Effector memory CD4-positive, alpha-beta T cell (primary cell): Measurements from ENCODE around the gene AKTIP.

Source experiments
- DNase-seq, 3 donors: peaks; one replicate each; pipeline ENCODE4 v3.0.0-alpha.2; 2020
- H3K27ac ChIP-seq: 2 replicates; pipeline ENCODE4 v1.7.0; 2013; ENCODE audit warnings: mild to moderate bottlenecking, low read length, moderate library complexity; ENCODE audit not compliant: insufficient read depth, poor library complexity, severe bottlenecking
- H3K27me3 ChIP-seq: replicated peaks from 2 replicates; pipeline ENCODE4 v1.7.0; 2013; ENCODE audit warnings: mild to moderate bottlenecking, low read length; ENCODE audit not compliant: insufficient read depth, control insufficient read depth, poor library complexity, severe bottlenecking
- H3K36me3 ChIP-seq: 2 replicates; pipeline ENCODE4 v1.7.0; 2013; ENCODE audit warnings: mild to moderate bottlenecking, low read length, moderate library complexity; ENCODE audit not compliant: control insufficient read depth, insufficient read depth
- H3K4me1 ChIP-seq: 2 replicates; pipeline ENCODE4 v1.7.0; 2013; ENCODE audit warnings: low read length, mild to moderate bottlenecking; ENCODE audit not compliant: control insufficient read depth, insufficient read depth, poor library complexity, severe bottlenecking
- H3K4me3 ChIP-seq: 2 replicates; pipeline ENCODE4 v1.7.0; 2013; ENCODE audit warnings: low read length, low read depth, mild to moderate bottlenecking; ENCODE audit not compliant: insufficient read depth, poor library complexity, severe bottlenecking
- H3K9me3 ChIP-seq: 2 replicates; pipeline ENCODE4 v1.7.0; 2013; ENCODE audit warnings: mild to moderate bottlenecking, low read length, moderate library complexity; ENCODE audit not compliant: control insufficient read depth

The AKTIP gene

DNA sequence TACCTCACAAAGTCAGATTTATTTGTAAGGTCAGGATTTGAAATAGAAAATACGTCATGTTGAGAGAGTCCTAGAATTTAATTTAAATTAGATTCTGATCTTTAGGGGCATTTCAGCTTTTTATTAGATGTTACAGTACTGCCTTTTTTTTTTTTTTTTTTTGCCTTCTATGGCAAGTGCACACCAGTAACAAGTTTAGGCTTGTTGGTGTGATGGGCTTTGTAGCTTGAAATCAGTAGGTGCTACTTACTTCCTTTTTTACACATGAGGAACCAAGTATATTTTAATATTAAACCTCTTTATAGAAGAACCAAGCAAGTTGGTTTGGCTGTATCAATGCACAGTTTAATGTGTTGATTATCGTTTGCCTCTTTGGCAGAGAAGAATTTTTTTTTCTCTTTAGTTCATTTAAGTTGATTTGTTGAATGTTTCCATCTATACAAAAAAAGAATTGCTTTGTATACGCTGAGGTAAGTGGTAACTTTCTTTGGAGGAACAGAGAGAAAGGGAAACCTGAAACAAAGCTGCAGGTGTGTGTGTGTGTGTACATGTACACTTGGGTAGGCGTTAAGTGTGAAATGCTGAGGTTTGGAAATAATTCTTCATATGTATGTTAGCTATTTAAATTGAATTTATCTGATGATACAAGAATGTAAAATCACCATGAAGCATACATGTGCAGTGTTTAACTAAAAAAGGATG lies 53.0 kb downstream of the AKTIP start:
- H3K9me3 ChIP-seq, result no peaks in the 10 kb centered on the region
- H3K4me3 ChIP-seq, result peak overlapping the region; percentile 31
- H3K27ac ChIP-seq, result peak overlapping the region; percentile 17
- H3K4me1 ChIP-seq, result peaks cover 43% of the 10 kb centered on the region
- no peaks in the 10 kb centered on the region for H3K27me3 ChIP-seq
- DNase-seq, result no peak
- H3K36me3 ChIP-seq, result peaks cover 10% of the 10 kb centered on the region

GRCh38 chr16:53446090-53446489 lies 56.9 kb downstream of the AKTIP start:
- peaks cover 25% of the 10 kb centered on the region for H3K36me3 ChIP-seq
- H3K9me3 ChIP-seq, result no peaks in the 10 kb centered on the region
- no peaks in the 10 kb centered on the region for H3K27me3 ChIP-seq
- no peak overlapping the region for H3K4me3 ChIP-seq
- peaks cover 12% of the 10 kb centered on the region for H3K4me1 ChIP-seq
- no peak for DNase-seq
- peak overlapping the region; percentile 15 for H3K27ac ChIP-seq

- Histone ChIP-seq H3K27me3 (no peaks in the 10 kb centered on the region), H3K4me3 (no peak overlapping the region), H3K36me3 (peaks cover 30% of the 10 kb centered on the region), H3K9me3 (no peaks in the 10 kb centered on the region), H3K4me1 (peaks cover 12% of the 10 kb centered on the region), H3K27ac (peak overlapping the region; percentile 15)
- DNase-seq, result no peak
Measured at GRCh38 chr16:53445534-53445933, 57.5 kb downstream of the AKTIP start.
